Measurements from ENCODE around the gene ZBTB46. TPM values are rescaled to one million over a fixed set of nuclear protein-coding genes. Genes with fewer than 3 reads are reported as not detected.

The ZBTB46 gene
- total RNA-seq, 2 experiments from 2014 or later = 0.67 to 1.3 TPM

- H3K36me3 ChIP-seq (ENCODE audit: insufficient read depth, low read length) = no peaks in the 10 kb centered on the region
- no peaks in the 10 kb centered on the region for H3K79me2 ChIP-seq (ENCODE audit: insufficient read depth, low read depth, low read length)
- no peak overlapping the region for H3K4me2 ChIP-seq (ENCODE audit: low read length)
- ChIA-PET CTCF (ENCODE audit: unreplicated experiment) (no interaction called here), POLR2A (interaction anchor here (0.6 kb wide), 1 partner anchor 12 kb away, joined by 3 read pairs; no protein-coding TSS in a partner anchor)
- no peak overlapping the region for H2AFZ ChIP-seq (ENCODE audit: low read length)
- H3K9me2 ChIP-seq (ENCODE audit: insufficient read depth, low read length) = no peaks in the 10 kb centered on the region
- H3K4me3 ChIP-seq (ENCODE audit: low read depth, low read length, poor library complexity, severe bottlenecking) = no peak overlapping the region
- DNase-seq (ENCODE audit: low spot score) = no peak
- no peaks in the 10 kb centered on the region for H3K9me3 ChIP-seq (ENCODE audit: low read length)
- TF ChIP-seq CTCF (conservative IDR thresholded peaks at IDR 0.05; ENCODE audit: low read length) = no peak
- H3K27ac ChIP-seq (ENCODE audit: low read depth, low read length, poor library complexity, severe bottlenecking) = no peak overlapping the region
- no peaks in the 10 kb centered on the region for H3K4me1 ChIP-seq (ENCODE audit: insufficient read depth, low read length, poor library complexity, severe bottlenecking)
- BruUV-seq (replicated peaks) = no TSS peak
- H4K20me1 ChIP-seq (ENCODE audit: insufficient read depth, low read length) = no peaks in the 10 kb centered on the region
- intact Hi-C loops (cut with micrococcal nuclease; ENCODE audit: unreplicated experiment) = no loop called here
Observed at GRCh38 chr20:63765082-63765873, 65.8 kb downstream of the ZBTB46 start.

- Histone ChIP-seq H3K4me1 (ENCODE audit: insufficient read depth, low read length, poor library complexity, severe bottlenecking) (no peaks in the 10 kb centered on the region), H3K4me3 (ENCODE audit: low read depth, low read length, poor library complexity, severe bottlenecking) (no peak overlapping the region), H4K20me1 (ENCODE audit: insufficient read depth, low read length) (no peaks in the 10 kb centered on the region), H3K9me2 (ENCODE audit: insufficient read depth, low read length) (no peaks in the 10 kb centered on the region), H3K27ac (ENCODE audit: low read depth, low read length, poor library complexity, severe bottlenecking) (no peak overlapping the region), H2AFZ (ENCODE audit: low read length) (no peak overlapping the region), H3K36me3 (ENCODE audit: insufficient read depth, low read length) (no peaks in the 10 kb centered on the region), H3K4me2 (ENCODE audit: low read length) (no peak overlapping the region), H3K9me3 (ENCODE audit: low read length) (no peaks in the 10 kb centered on the region), H3K79me2 (ENCODE audit: insufficient read depth, low read depth, low read length) (no peaks in the 10 kb centered on the region)
- CTCF ChIA-PET (ENCODE audit: unreplicated experiment) = no interaction called here
- DNase-seq (ENCODE audit: low spot score) = no peak
- TF ChIP-seq EZH2phosphoT487 (IDR thresholded peaks at IDR 0.05; ENCODE audit: borderline replicate concordance, low read depth, low read length) (no peak), CTCF (conservative IDR thresholded peaks at IDR 0.05; ENCODE audit: low read length) (no peak)
- BruUV-seq (replicated peaks) = no TSS peak
- intact Hi-C loops (cut with micrococcal nuclease; ENCODE audit: unreplicated experiment) = no loop called here
- POLR2A ChIA-PET = no interaction called here
Observed at GRCh38 chr20:63759377-63759901, 71.6 kb downstream of the ZBTB46 start.

- POLR2A ChIA-PET = no interaction called here
Observed at GRCh38 chr20:63758152-63758551, 72.9 kb downstream of the ZBTB46 start.

More at GRCh38 chr20:63758152-63758551, 72.9 kb downstream of the ZBTB46 start:
- Histone ChIP-seq H2AFZ (ENCODE audit: low read length) (no peak overlapping the region), H4K20me1 (ENCODE audit: insufficient read depth, low read length) (no peaks in the 10 kb centered on the region), H3K79me2 (ENCODE audit: insufficient read depth, low read depth, low read length) (no peaks in the 10 kb centered on the region), H3K4me2 (ENCODE audit: low read length) (no peak overlapping the region), H3K4me3 (ENCODE audit: low read depth, low read length, poor library complexity, severe bottlenecking) (no peak overlapping the region), H3K9me2 (ENCODE audit: insufficient read depth, low read length) (no peaks in the 10 kb centered on the region), H3K4me1 (ENCODE audit: insufficient read depth, low read length, poor library complexity, severe bottlenecking) (no peaks in the 10 kb centered on the region), H3K27ac (ENCODE audit: low read depth, low read length, poor library complexity, severe bottlenecking) (no peak overlapping the region), H3K36me3 (ENCODE audit: insufficient read depth, low read length) (no peaks in the 10 kb centered on the region), H3K9me3 (ENCODE audit: low read length) (no peaks in the 10 kb centered on the region)
- CTCF ChIA-PET (ENCODE audit: unreplicated experiment) = no interaction called here
- no TSS peak for BruUV-seq (replicated peaks)
- TF ChIP-seq EZH2phosphoT487 (IDR thresholded peaks at IDR 0.05; ENCODE audit: borderline replicate concordance, low read depth, low read length) = no peak
- no peak for TF ChIP-seq CTCF (conservative IDR thresholded peaks at IDR 0.05; ENCODE audit: low read length)
- intact Hi-C loops (cut with micrococcal nuclease; ENCODE audit: unreplicated experiment) = no loop called here
- no peak for DNase-seq (ENCODE audit: low spot score)

Data from OCI-LY7 (cell line).